HG03432 (cell line): ENCODE data around the gene EDN1.

ENCODE experiments used
- ATAC-seq: cut with Tn5 transposase; IDR thresholded peaks from one replicate; pipeline ENCODE4 v1.9.1; 2021; ENCODE audit warnings: mild to moderate bottlenecking, moderate library complexity; ENCODE audit not compliant: unreplicated experiment

The EDN1 gene

DNA sequence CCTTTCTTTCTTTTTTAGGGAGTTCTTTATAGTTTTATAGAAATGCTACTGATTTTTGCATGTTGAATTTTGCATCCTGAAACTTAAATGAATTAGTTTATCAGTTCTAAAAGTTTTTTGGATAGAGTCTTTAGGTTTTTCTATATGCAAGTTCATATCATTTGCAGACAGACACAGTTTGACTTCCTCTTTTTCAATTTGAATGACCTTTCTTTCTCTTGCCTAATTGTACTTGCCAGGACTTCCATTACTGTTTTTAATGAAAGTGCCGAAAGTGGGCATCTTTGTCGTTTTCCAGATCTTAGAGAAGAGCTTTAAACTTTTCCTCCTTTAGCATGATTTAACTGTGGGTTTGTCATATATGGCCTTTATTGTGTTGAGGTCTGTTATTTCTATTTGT is 21.1 kb upstream of the EDN1 start:
- no peak for ATAC-seq

DNA sequence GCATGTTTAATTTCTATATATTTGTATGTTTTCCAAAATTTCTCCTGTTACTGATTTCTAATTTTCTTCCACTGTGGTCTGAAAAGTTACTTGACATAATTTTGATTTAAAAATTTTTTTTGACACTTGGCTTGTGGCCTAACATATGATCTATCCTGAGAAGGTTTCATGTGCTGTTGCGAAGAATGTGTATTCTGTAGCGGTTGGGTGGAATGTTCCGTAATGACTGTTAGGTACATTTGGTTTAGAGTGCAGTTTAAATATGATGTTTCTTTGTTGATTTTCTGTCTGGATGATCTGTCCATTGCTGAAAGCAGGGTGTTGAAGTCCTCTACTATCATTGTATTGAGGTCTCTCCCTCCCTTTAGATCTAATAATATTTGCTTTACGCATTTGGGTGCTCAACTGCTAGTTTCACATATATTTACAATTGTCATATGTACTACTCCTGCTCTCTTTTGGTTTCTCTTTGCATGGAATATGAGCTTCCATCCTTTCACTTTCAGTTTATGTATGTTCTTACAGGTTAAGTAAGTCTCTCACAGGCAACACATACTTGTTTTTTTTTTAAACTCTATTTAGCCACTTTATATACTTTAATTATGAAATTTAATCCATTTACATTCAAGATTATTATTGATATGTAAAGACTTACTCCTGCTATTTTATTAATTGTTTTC is 19.5 kb upstream of the EDN1 start:
- ATAC-seq, result no peak

DNA sequence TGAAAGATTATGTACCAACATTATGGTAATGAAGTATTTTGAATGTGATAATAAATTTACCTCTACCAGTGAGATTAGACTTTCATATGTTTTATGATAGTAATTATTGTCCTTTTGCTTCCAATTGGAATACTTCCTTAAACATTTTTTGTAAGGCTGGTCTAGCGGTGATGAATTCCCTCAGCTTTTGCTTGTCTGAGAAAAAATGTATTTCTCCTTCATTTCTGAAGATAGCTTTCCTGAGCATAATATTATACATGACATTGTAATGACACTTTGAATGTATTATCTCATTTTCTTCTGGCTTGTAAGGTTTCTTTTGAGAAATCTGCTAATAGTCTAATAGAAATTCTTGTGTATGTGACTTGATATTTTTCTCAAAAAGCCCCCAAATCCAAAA is 18.6 kb upstream of the EDN1 start:
- ATAC-seq, result no peak

DNA sequence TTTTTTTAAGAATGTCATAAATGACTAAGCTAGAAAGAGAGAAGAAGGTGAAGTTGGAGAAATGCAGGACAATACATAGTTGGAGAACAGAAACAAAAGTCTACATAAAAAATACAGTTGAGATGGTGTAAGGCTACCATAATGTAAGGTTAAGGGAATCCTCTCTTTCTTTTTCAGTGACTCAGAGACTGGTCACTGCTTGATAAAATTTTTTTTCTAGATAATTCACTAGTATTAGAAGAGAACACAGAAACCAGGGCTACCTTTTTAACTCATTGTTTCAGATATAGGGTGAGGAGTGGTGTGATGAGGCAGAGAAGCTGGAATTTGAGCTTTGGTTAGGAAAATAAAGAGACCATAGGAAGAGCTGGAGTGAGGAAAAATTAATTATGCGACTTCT is 18.2 kb upstream of the EDN1 start:
- ATAC-seq, result no peak

DNA sequence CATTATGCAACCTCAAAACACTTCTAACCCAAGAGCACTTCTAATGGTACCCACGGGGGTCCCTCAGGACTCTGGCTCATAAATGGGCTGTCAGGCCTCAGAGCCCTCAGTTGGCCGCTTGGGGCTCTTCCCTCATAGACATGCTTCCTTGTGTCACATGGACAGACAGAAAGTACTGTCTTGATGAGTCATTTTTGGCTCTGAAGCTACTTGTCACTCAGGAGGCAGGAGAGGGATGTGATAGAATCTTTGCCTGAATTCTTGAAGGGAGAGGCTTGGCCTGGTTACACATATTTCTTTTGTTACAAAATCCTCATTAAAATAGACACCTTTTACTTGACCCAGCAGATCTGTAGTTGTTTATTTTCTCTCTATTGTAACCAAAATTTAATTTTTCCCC is 15.1 kb upstream of the EDN1 start:
- no peak for ATAC-seq

DNA sequence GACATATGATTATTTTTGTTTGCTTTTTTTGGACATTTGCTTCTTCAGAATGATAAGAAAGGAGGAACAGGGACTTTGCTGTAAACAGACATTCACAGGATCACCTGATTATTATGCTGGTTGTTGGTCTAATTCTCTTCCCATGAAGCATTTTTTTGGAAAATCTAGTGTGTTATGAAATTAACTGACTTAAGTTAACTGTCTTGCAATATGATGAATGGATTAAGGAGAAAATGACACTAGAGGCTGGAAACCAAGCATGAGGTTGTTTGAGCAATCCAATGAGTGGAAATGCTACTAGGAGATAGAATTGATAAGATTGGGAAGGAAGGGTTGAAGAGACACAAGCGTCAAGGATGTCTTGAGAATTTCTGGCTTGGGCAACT is 13.2 kb upstream of the EDN1 start:
- ATAC-seq, result no peak

DNA sequence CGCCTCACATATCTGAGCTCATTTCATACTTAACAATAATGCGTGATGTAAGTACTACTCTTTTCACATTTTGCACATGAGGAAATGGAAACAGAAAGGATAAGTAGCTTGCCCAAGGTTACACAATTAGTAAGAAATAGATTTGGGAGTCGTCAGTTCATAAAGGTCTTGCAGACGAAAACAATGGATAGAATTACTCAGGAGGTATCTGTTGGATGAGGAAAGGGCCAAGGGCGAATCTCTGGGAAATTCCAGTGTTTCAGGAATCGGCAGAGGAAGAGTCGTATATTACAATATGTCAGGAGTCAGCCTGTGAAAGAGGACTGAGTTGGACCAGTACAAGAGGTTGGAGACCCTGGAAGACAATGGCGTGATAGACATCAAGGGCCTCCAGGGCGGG is 12.8 kb upstream of the EDN1 start:
- ATAC-seq, result no peak

DNA sequence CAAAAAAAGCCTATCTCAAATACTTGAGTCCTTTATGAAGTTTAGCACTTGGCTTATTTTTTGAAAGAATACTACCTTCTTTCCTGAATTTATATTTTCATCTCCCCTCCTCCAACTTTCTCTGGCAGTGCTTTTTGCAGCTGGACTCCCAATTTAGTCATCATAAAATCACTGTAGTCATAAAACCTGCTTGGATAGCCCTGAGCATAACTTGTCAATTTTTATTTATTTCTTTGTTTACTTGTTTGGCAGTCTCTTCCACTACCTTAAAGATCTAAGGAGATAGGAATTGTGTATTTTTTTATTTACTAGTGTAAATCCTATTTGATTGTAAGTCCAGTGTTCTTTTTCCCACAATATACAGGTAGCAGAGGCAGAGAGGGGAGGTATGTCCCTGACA is 11.2 kb upstream of the EDN1 start:
- ATAC-seq, result no peak

DNA sequence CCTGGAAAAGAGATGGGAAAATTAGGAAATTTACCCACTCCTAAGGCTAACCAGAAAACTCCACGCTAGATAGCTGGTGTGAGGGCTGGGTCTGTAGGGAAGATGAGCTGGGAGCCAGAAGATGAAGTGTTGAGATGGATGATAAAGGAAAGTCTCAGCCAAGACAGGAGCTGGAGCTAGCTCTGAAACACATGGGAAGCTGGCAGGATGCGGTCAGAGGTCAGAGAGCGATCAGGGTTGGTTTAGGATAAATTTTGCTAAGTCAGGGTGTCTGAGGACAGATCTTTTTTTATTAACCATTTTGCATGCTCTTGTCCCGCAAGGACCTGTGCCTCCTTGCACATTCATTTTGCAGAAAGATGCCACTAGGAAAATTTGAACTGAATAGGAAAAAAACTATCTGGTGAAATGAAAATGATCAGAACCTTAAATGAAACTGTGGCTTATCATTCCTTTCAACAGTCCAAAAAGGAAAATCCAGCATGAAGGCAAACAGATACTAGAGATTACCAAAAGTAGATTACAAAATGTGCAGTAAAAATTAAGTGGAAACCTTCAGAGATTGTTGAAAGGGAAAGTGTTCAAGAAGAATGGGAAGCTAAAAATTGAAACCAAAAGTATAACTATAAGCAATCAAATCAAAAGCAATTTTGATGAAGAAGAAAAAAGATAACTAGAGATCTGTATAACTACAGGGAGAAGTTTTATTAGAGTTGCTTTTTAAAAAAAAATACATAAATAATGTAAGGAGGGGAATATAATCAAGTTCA is 10.7 kb upstream of the EDN1 start:
- no peak for ATAC-seq

DNA sequence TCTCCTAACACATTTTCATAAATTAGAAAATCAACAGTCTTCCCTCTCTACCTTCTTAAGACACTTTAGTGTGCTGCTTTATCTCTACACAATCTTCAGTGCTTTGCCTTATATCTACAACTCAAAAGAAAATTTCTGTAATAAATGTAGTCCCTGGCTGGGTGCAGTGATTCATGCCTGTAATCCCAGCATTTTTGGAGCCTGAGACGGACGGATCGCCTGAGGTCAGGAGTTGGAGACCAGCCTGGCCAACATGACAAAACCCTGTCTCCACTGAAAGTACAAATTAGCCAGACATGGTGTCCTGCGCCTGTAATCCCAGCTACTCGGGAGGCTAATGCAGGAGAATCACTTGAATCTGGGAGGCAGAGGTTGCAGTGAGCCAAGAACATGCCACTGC is 9.7 kb upstream of the EDN1 start:
- ATAC-seq, result no peak

DNA sequence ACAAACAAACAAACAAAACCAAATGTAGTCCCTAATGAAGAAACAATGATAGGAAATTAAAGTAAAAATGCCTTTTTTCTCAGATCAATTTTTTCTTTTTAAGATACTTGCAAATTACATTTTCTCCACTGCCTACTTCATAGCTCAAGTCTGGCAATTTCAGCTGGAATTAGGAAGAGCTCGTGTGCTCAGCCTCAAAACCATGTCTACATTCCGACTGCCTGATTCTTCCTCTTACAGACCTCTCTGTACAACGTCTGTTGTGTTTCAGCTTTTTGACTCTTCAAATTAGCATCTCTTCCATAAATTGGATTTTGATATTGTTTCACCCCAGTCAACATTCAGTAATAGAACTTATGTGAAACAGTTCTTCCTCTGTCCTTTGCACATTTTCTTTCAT is 9.3 kb upstream of the EDN1 start:
- no peak for ATAC-seq

DNA sequence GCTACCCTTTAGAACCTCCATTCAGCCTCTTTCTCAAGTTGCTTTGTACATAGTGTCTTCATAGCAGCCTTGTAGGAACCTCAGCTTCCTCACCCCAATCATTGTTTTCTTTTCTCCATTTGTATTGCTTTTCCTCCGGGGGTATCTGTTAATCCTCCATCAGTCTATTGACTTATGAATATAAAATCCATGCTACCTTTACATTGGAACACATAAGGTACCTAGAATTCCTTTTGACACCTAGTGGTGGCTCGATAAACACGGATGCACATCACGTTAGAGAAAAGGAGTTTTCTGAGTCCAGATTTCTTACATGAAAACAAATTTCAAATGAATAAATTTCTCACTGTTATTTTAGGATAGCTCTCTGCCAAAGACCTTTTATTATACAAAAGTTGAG is 6.3 kb upstream of the EDN1 start:
- ATAC-seq, result no peak

DNA sequence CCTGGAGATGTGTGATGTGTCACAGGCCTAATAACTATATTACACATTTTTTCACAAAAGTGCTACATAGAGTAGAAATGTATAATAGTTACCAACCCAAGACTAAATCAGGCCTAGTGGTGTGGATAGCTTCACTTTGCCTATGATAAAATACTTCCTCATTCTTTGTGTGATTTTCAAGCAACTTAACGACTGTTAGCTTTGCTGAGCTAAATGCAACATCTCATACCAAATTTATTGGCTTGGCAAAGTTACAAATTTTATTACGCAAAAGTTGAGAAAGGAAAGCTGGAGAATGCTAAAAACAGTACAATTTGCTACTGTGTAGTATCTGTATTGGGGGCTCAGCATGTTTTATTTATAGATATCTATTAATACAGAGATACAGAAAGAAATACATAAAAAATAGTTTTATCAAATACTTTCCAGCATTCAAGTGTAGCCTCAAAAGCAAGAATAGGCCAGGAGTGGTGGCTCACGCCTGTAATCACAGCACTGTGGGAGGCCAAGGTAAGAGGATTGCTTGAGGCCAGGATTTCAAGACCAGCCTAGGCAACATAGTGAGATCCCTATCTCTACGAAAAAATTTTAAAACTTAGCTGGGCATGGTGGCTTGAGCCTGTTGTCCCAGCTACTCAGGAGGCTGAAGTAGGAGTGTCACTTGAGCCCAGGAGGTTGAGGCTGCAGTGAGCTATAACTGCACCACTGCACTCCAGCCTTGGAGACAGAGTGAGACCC is 3.6 kb upstream of the EDN1 start:
- no peak for ATAC-seq

DNA sequence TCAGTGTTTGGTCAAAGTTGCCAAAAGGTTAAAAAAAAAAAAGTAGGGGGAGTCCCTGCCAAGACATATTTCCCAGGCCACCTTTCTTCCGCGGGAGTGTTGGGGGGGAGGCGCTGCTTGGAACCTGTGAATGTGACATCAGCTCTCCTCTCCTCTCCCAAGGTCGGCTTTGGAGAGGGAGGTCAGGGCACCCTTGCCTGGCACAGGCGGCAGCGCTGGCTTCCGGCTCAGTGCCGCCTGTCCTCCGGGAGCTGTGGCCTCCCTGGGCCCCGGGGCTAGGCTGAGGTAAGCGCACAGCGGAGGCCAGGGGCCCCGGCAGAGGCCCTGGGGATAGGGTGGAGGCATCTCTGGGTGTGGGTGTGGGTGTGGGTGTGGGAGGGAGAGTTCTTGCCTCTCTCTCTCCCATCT is 1.9 kb upstream of the EDN1 start:
- ATAC-seq, result no peak

DNA sequence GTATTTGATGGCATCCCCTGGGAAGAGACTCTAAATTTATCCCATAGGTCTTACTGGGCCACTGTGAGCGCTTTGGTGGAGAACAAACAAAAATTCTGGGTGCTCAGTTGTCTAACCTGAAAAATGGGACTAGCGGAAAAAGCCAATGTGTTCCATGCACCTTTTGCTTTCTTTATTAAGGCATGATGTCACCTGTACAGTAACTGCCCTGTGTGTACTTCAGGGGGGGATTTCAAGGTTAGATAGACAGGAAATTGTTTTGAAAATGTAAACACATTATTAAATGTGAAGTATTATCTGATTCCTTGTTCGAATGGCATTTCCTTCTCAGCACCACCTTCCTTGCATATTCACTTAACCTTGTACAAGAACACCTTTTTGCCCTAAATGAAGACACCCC is 1.2 kb upstream of the EDN1 start:
- ATAC-seq, result no peak

DNA sequence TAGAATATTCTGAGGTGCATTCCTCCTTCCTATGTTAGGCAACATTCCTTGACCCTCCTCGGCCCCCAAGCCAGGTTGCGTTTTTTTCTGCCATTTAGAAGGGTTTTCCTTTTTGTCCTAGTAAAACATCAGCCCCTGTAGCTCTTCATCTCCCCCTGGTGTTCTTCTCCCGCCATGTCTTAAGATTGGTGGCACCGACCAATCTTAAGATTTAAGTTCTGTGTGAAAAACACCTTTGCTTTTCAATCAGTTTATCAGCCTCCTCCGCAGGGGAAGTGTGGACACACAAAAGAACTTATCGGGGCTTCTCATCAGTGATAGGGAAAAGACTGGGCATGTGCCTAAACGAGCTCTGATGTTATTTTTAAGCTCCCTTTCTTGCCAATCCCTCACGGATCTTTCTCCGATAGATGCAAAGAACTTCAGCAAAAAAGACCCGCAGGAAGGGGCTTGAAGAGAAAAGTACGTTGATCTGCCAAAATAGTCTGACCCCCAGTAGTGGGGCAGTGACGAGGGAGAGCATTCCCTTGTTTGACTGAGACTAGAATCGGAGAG is 719 bp upstream of the EDN1 start:
- ATAC-seq, result no peak

DNA sequence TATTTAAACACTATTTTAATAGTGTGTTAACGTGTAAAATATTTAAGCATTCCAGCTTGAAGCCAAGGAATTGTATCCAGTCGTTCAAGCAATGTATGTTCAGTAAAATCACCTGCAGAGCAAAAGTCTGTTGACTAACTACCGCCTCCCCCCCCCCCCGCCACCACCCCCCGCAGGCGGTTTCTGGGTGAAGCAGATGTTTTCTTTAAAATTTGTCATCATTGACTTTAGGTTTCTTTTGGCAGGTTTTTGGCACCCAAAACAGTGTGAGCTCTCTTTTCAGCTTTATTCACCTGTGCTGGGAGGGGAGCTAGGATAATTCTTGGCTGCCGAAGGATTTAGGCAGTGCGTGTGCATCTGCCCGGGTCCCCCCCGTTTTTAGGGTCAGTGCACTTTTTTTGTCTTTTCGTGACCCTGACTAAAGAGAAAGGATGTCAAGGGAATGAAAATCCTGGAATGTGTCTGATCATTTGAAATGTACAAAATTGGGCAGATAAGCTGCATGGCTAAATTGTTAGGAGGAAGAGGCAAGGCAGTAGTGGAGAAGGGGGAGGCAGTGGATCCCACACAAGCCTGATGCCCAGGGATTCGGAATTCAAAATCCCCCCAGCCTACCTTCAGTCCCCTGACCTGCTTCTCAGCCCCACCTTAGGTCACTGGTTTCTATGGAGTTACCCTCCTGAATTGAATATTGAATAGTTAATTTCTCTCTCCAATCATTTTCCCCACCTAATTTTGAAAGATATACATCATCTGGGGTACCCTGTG is 1.1 kb downstream of the EDN1 start:
- ATAC-seq, result no peak

DNA sequence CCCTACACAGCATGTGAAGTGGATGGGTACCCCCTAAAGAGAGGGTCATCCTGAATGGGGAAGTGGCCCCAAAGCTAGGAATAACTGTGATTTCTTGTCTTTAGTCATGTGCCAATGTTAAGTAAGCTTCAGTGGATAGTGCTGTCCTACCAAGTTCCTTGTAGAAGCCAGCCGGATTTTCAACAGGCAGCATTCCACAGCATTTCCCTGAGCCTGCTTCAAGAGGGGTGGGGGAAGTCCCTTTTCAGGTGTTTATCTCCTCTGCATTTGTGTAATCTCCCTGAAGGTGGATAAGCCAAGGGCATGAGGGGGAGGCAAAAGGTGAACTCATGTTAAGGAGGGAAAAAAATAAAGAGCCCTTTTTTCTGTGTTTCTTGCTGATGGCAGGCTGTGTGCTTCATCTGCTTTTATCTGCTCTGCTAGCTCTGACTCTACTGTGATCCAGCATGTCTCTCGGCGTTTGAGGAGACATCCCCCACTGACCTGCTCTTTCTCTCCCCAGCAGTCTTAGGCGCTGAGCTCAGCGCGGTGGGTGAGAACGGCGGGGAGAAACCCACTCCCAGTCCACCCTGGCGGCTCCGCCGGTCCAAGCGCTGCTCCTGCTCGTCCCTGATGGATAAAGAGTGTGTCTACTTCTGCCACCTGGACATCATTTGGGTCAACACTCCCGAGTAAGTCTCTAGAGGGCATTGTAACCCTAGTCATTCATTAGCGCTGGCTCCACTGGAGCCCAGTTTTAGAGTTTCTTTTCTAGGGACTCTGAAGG is 1.9 kb downstream of the EDN1 start:
- no peak for ATAC-seq

DNA sequence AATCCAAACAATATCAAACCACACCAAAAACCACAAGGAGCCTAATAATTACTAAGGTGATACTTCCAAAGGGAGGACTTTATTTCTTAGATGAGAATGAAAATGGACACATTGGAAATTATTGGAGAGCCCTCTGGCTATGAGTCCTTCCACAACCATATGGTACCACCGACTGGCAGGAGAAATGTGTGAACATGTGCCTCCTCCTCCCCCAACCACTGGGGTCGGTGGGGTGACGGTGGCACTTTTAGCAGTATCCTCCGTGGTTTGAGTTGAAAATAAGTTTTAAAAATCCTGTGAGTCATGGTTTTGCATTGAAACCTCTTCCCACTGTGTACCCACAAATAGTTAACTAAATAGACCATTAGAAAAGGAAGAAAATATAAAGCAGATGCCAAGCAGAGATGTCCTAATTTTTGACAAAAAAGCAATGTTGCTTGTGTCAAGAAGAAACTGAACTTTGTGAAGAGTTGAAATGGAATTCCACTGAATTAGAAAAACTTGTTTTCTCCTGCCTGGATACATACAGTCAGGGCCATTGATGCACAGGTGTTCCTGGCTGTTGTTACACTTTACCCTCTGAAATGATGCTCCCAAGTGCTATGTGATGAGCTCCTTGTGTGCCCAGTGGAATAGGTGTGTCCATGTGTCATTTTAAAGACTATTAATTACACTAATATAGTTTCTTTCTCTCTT is 3.2 kb downstream of the EDN1 start:
- ATAC-seq, result no peak
